ENCODE measurements around the gene CMTM8.

The CMTM8 gene

GRCh38 chr3:32413845-32414521 lies 175.5 kb downstream of the CMTM8 start:
- DNase-seq = no peak

DNA sequence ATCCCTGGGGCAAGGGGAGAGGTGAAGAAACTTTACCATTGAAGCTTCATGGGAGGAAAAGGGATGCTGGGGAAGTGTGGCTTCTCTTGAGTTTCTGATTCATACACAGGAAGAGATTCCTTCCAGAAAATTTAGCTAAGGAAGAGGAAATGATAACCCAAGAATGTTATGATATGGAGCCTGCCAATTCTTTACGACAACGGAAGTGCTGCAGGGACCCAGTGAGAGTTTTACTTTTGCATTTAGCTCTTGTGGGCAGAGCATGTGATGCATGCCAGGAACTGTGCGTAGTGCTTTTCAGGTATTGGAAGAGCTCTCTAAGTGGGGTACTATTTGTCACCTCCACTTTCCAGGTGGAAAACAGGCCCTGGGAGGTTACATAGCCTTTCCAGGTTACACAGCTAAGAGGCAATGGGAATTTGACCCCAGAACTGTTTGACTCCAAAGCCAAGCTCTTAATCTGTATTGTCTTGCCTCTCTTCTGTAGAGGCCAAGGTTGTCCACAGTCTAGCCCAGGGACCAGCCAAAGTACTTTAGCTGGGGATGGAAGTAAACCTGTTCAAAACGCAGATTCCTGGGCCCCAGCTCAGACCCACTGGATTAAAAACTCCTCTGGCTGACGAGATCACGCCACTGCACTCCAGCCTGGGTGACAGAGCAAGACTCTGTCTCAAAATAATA lies 176.2 kb downstream of the CMTM8 start:
- DNase-seq = no peak

- DNase-seq = peak in 1 of 2 experiments; percentile 29
These were observed 181.3 kb downstream of the CMTM8 start for GRCh38 chr3:32419742-32420125.

Data from AML-193 (cell line).